ENCODE results near the gene WBP2.
"Not testable (repeated sequence)": the region's sequence is repeated elsewhere in the genome, so short reads cannot be mapped to it uniquely, and the experiment has no call there.

WBP2 gene

DNA sequence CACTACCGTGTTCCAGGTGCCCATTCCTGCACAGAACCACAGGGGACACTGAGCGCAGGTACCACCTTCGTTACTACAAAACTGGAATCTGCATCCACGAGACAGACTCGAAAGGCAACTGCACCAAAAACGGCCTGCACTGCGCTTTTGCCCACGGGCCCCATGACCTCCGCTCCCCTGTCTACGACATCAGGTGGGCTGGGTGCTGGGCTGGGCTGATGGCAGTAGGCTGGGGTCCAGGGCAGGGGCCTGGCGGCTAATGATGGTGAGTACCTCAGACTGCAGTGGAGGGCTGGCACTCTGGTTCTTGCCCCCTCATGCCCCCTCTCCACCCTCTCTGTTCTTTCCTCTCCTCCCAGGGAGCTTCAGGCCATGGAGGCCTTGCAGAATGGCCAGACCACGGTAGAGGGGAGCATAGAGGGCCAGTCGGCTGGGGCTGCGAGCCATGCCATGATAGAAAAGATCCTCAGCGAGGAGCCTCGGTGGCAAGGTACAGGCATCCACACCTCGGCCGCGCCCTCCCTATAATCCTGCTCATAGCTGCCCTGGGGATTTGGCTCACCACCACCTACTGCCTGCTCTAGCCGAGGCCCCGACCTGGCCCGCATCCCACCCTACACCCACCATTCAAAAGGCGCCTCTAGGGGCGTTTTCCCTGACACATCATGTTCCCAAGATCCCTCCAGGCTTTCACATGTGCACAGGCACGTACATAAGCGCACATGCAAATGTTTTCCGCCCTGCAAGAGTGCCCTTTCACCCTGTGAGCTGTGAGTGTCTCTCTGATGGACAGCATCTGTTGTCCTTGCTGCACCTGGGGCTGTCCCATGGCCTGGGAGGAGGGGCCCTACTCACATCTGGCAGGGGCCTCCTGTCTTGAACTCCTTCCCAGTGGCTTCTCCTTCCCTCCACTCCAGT is 42.8 kb downstream of the WBP2 start:
- no peak for DNase-seq

DNA sequence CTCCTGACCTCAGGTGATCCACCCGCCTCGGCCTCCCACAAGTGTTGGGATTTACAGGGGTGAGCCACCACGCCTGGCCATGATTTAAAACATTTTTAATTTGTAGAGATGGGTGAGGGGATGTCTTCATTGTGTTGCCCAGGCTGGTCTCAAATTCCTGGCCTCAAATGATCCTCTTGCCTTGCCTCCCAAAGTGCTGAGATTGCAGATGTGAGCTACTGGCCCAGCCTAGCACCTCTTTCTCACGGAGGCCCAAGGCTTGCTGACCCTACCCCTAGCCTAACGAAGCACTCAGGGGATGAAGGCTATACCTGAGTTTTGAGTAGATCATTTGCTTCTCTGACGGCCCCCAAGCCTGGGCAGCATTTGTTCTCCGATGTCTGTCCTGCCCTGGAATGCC is 44.0 kb downstream of the WBP2 start:
- no peak for DNase-seq

DNA sequence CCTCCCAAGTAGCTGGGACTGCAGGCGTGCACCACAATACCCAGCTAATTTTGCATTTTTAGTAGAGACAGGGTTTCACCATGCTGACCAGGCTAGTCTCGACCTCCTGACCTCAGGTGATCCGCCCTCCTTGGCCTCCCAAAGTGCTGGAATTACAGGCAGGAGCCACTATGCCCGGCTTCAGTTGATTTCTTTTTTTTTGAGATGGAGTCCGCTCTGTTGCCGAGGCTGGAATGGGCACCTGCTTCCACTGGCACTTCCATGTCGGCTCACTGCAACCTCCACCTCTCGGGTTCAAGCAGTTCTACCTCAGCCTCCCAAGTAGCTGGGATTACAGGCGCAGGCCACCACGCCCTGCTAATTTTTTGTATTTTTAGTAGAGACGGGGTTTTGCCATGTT is 44.4 kb downstream of the WBP2 start:
- DNase-seq, result not testable (repeated sequence)

DNA sequence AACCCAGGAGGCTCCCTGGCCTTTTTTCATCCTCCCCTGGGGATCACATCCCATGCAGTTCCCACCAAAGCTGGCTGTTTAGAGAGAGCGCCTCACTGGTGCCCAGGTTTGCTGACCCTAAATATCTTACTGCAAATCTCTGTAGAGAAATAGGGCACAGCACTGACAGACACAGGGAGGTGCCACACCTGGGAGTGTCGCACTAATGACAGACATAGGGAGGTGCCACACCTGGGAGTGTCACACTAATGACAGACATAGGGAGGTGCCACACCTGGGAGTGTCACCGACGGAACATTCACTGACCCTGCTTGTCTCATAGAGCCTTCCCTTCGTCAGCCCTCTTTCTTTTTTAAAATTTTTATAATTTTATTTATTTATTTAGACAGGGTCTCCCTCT is 44.9 kb downstream of the WBP2 start:
- DNase-seq, result no peak

DNA sequence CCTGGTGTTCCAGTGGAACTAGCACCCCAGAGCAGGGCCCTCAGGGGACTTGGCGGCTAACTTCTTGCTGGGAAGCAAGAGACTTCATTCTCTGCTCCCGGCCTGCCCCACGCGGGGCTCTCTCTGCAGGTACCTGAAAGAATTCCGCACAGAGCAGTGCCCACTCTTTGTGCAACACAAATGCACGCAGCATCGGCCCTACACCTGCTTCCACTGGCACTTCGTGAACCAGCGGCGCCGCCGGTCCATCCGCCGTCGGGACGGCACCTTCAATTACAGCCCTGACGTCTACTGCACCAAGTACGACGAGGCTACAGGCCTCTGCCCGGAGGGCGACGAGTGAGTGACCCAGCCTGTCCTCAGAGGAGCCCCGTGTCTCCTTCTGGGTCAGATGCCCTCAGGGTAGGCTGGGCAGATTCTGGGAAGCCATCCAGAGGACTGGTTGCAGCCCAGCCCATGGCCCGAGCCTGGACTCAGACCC is 45.5 kb downstream of the WBP2 start:
- no peak for DNase-seq

DNA sequence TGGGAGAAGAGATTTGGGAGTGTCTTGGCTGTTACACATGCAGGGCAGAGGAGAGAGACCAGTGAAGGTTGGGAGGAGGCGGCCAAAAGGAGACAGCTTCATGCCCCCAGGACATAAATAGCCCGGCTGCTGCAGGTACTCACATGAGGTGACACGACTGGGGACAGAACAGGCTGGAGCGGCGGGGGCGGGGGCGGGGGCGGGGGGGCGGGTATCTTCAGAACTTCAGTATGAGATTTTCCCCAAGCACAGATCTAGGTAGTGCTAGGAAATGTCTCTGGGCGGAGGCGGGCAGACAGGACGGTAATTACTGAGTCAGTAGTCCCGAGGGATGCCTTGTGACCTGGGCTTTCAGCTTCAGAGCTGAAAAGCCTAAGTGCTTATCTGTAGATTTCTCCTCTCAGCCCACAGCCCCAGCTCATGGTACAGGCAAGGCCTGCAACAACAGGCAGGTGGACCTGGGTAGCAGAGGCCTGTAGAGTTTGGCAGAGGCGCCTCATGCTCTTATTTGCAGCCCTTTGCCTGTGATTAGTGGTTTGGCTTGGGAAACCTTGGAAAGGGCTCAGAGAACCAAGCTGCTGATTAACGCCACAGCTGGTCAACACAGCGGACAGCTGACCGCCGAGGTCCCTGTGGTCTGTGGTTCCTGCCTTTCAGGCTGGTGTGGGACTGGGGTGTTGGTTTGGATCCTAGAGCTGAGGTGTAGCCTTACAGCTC is 46.1 kb downstream of the WBP2 start:
- no peak for DNase-seq

DNA sequence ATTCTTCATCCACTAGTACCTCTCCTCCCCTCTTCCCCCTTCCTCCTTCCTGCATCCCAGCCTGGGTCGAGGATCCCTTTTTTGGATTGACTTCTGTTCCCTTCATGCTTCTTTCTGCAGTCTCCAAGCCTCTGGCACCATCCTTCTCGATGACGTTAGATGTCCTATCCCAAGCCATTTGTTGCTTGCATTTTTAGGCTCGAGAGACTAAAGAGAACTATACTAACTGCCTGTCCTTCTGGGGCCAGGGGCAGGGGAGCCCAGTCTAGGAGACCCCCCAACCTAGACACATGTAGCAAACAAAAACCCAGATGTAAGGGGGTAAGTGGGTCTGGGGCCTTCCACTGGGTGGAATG is 46.6 kb downstream of the WBP2 start:
- DNase-seq, result no peak

DNA sequence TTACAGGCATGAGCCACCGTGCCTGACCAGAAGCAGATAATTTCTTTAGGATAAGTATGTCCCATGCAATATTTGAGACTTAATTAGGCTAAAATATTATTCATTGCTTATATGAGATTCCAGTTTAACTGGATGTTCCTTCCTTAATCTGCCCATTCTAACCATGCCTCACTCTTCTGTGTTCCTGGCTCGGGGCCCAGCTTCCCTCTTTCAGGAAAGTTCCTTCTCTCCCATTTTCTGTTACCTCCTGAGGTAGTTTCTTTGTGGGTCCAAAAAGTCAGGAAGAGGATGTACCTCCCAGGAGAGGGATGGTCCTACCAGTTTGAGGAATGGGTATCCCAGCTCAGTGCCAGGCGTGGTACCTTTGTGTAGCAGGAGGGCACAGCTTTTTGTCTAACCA is 47.3 kb downstream of the WBP2 start:
- no peak for DNase-seq

DNA sequence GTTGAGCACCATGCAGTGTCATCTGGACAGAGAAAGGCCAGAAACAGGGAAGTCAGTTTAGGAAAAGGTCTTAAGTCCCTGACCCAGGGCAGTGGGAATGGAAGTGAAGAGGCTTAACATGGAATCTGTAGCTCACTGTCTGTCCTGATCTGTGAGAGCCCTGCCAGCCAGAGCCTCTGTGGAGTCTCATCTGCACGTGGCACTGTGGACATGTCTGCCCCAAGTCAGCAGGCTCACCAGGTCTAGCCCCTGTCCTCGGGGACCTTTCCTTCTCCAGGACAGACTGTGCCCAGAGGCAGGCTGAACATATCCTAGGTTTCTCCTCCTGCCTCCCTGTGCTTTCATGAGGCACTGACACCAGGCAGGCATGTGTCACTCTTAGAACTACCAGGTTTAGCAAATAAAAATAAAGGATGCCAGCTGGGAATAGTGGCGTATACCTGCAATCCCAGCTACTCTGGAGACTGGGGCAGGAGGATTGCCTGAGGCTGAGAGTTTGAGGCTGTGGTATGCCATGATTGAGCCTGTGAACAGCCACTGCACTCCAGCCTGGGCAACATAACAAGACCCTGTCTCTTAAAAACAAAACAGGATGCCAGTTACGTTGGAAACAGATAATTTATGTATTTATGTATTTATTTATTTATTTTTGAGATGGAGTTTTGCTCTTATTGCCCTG is 48.2 kb downstream of the WBP2 start:
- DNase-seq, result no peak

DNA sequence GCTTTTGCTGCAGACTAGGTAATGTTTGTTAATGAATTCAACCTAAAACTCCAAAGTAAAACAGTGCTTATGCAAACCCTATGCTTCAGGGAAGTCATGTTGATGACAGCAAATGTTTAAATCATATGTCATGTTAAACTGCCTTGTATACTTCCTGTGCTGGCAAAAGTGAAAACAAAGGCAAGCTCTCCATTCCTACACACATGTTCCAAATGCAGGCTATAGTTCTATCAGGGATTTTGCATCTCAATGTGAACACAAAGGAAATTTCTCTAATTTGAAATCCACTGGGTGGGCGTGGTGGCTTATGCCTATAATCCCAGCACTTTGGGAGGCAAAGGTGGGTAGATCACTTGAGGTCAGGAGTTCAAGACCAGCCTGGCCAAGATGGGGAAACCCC is 51.3 kb downstream of the WBP2 start:
- no peak for DNase-seq

DNA sequence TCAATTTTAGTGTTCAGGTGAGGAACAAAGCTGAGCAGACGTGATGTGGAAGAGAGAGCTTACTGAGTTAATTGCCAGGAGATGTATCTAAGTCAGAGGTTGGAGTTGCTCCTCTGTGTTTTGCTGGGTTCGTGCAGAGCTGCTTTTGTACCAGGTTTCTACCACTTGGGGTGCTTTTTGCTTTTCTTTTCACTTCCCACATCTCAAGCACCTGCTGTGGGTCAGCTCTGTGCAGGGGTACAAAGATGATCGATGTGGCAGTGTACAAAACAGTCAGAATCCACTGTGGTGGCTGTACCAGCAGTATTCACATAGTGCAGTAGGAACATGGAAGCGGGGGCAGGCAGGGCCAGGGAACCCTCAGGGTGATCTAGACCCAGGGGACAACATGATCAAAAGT is 55.7 kb downstream of the WBP2 start:
- no peak for DNase-seq

DNA sequence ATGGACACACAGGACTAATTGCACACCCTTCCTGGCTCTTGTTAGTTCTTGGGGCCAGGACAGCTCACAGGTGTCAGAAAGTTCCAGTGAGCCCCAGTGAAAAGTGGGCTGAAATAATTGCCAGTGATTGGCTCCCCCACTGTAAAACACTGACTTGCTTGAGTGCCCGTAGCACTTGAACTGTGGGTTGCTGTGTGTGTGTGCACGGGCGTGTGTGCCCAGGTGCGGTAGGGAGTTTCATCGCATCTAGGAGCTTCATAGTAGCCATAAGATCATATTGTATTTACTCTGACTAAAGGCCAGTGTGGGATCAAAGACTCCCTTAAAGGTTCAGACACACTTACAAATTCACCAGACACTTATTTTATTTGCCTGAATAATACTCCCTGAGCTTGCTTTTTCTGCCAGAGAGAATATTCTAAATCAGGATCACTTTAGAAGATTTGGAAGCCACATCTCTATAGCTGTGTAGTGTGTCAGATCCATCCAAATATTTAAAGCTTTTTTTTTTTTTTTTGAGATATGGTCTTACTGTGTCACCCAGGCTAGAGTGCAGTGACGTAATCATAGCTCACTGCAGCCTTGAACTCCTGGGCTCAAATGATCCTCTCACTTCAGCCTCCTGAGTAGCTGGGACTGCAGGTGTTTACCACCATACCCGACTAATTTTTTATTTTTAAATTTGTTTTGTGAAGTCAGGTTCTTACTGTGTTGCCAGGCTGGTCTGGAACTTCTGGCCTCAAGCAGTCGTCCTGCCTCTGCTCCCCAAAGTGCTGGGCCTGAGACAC is 59.1 kb downstream of the WBP2 start:
- DNase-seq, result no peak
